SK-N-SH (cell line): Measurements from ENCODE around the gene TUBA8. TPM values are rescaled to one million over a fixed set of nuclear protein-coding genes. Genes with fewer than 3 reads are reported as not detected.

Experiments used
- CTCF ChIA-PET: fragments of 300-600, 350-600 bp; formaldehyde crosslinking; extraction: SDS; loops from one replicate; lab custom pipeline; 2021; lab: Yijun Ruan, JAX
- POLR2A ChIA-PET: fragments of 350-600 bp; sonication (Branson Sonifier 250); formaldehyde crosslinking; extraction: SDS; loops from one replicate; lab custom pipeline; 2020; ENCODE audit warnings: antibody characterized with exemption, inconsistent platforms; lab: Yijun Ruan, JAX
- DNase-seq: peaks from one replicate; pipeline ENCODE4 v3.0.0; 2012
- H2AFZ ChIP-seq: fragments of 200-600 bp; sonication (generic); 2 replicates; pipeline ENCODE4 v1.8.1; 2016; ENCODE audit warnings: antibody characterized with exemption, mild to moderate bottlenecking, low read depth
- H3F3A ChIP-seq: fragments of 200-600 bp; sonication (generic); replicated peaks from 2 replicates; pipeline ENCODE3; 2016; ENCODE audit warnings: antibody characterized with exemption, mild to moderate bottlenecking; ENCODE audit not compliant: insufficient read depth
- H3K27ac ChIP-seq, 2 experiments: fragments of 200-500 bp in 1 of 2; fragments of 200-600 bp in 1 of 2; sonication (Bioruptor generic) in 1 of 2; sonication (generic), shearing (Covaris generic) in 1 of 2; 2 replicates each; pipeline versions ENCODE4 v1.5.1 to v1.6.1; 2014 to 2016; ENCODE audit warnings: low read depth in 2 of 2, inconsistent platforms in 1 of 2, low read length in 1 of 2, mild to moderate bottlenecking in 1 of 2, mixed read lengths in 1 of 2
- H3K27me3 ChIP-seq: fragments of 200-600 bp; sonication (generic), shearing (Covaris generic); 2 replicates; pipeline ENCODE4 v1.6.1; 2016; ENCODE audit warnings: mixed run types; ENCODE audit not compliant: insufficient read depth
- H3K36me3 ChIP-seq, 2 experiments: fragments of 200-500 bp in 1 of 2; fragments of 200-600 bp in 1 of 2; sonication (Bioruptor generic) in 1 of 2; sonication (generic) in 1 of 2; replicated peaks in 1 of 2; 2 replicates each; pipeline versions ENCODE3 to v1.5.1; 2014 to 2016; ENCODE audit warnings: low read length in 1 of 2, mild to moderate bottlenecking in 1 of 2; ENCODE audit not compliant: insufficient read depth in 2 of 2, control insufficient read depth in 1 of 2
- H3K4me1 ChIP-seq, 2 experiments: fragments of 200-500 bp in 1 of 2; fragments of 200-600 bp in 1 of 2; sonication (Bioruptor generic) in 1 of 2; sonication (generic), shearing (Covaris generic) in 1 of 2; 2 replicates each; pipeline versions ENCODE4 v1.5.1 to v1.6.1; 2014 to 2016; ENCODE audit warnings: low read depth in 1 of 2, low read length in 1 of 2, mixed run types in 1 of 2; ENCODE audit not compliant: insufficient read depth in 2 of 2, control insufficient read depth in 1 of 2
- H3K4me2 ChIP-seq: fragments of 200-600 bp; sonication (generic), shearing (Covaris generic); 2 replicates; pipeline ENCODE4 v1.6.1; 2017; ENCODE audit warnings: mixed run types
- H3K4me3 ChIP-seq, 2 experiments: fragments of 200-500 bp in 1 of 2; fragments of 200-600 bp in 1 of 2; sonication (Bioruptor generic) in 1 of 2; sonication (generic), shearing (Covaris generic) in 1 of 2; 2 replicates each; pipeline versions ENCODE4 v1.5.1 to v1.8.1; 2014 to 2016; ENCODE audit warnings: low read depth in 2 of 2, inconsistent platforms in 1 of 2, low read length in 1 of 2, mild to moderate bottlenecking in 1 of 2, mixed read lengths in 1 of 2, moderate library complexity in 1 of 2
- H3K79me2 ChIP-seq: fragments of 200-600 bp; sonication (generic); 2 replicates; pipeline ENCODE4 v1.8.1; 2017; ENCODE audit warnings: mild to moderate bottlenecking; ENCODE audit not compliant: insufficient read depth
- H3K9ac ChIP-seq: fragments of 200-600 bp; sonication (generic); 2 replicates; pipeline ENCODE4 v1.6.1; 2017; ENCODE audit warnings: mixed run types
- H3K9me2 ChIP-seq: fragments of 200-600 bp; sonication (generic); 2 replicates; pipeline ENCODE4 v1.6.1; 2017; ENCODE audit warnings: mixed run types
- H3K9me3 ChIP-seq: fragments of 200-600 bp; sonication (generic); 2 replicates; pipeline ENCODE4 v1.6.1; 2017; ENCODE audit warnings: mixed run types, mild to moderate bottlenecking, moderate library complexity
- H4K20me1 ChIP-seq: fragments of 200-600 bp; sonication (generic); 2 replicates; pipeline ENCODE4 v1.6.1; 2017; ENCODE audit warnings: mild to moderate bottlenecking, mixed run types; ENCODE audit not compliant: insufficient read depth
- CHD2 ChIP-seq: fragments of 150-350 bp; IDR thresholded peaks from 2 replicates; pipeline ENCODE4 v1.6.1; 2018; ENCODE audit warnings: low read length; ENCODE audit not compliant: partially characterized antibody
- FOSL2 ChIP-seq: IDR thresholded peaks from 2 replicates; pipeline ENCODE4 v1.4.0; 2012; ENCODE audit warnings: low read depth, mild to moderate bottlenecking, moderate library complexity, borderline replicate concordance
- GABPA ChIP-seq: IDR thresholded peaks from 2 replicates; pipeline ENCODE4 v1.4.0; 2012; ENCODE audit warnings: low read depth, mild to moderate bottlenecking
- JUND ChIP-seq: IDR thresholded peaks from 2 replicates; pipeline ENCODE4 v1.4.0; 2012
- RAD21 ChIP-seq: IDR thresholded peaks from 2 replicates; pipeline ENCODE4 v1.6.1; 2012; ENCODE audit warnings: mild to moderate bottlenecking, low read length
- SIN3A ChIP-seq: IDR thresholded peaks from 2 replicates; pipeline ENCODE4 v1.6.1; 2012; ENCODE audit warnings: low read depth, mild to moderate bottlenecking, low read length, moderate library complexity, borderline replicate concordance
- TCF12 ChIP-seq: IDR thresholded peaks from 2 replicates; pipeline ENCODE4 v1.4.0; 2012
- TEAD4 ChIP-seq: IDR thresholded peaks from 2 replicates; pipeline ENCODE4 v1.4.0; 2012; ENCODE audit warnings: mild to moderate bottlenecking, borderline replicate concordance; ENCODE audit not compliant: insufficient read depth
- YY1 ChIP-seq: IDR thresholded peaks from 2 replicates; pipeline ENCODE4 v1.4.0; 2012; ENCODE audit warnings: low read depth, mild to moderate bottlenecking
- WGBS: methylation state at CpG from one replicate; pipeline ENCODE4 v1.1.6; 2017; ENCODE audit warnings: low lambda C conversion rate; 5-methylcytosine and 5-hydroxymethylcytosine counted together
- polyA plus RNA-seq, 3 experiments: library from polyadenylated mRNA; depleted of rRNA; stranded (reverse); fragments of >200 nt; gene quantifications; 2 replicates each; pipeline ENCODE4 v1.2.3, GENCODE V29; 2012
- TF ChIP-seq, protein P1 (sequence below): IDR thresholded peaks from 2 replicates; pipeline ENCODE4 v1.4.0; 2012; ENCODE audit warnings: low read depth
- TF ChIP-seq, protein P2 (sequence below): IDR thresholded peaks from 2 replicates; pipeline ENCODE4 v1.4.0; 2012; ENCODE audit warnings: low read depth, borderline replicate concordance
- TF ChIP-seq, protein P3 (sequence below): fragments of 200-600 bp; sonication (generic); IDR thresholded peaks from 2 replicates; pipeline ENCODE4 v1.6.1; 2017; ENCODE audit warnings: antibody characterized with exemption, mild to moderate bottlenecking, moderate library complexity

Gene TUBA8
- polyA plus RNA-seq, 1 of the 3 experiments (the other 2 are of a cell fraction), result 1.7 TPM

DNA sequence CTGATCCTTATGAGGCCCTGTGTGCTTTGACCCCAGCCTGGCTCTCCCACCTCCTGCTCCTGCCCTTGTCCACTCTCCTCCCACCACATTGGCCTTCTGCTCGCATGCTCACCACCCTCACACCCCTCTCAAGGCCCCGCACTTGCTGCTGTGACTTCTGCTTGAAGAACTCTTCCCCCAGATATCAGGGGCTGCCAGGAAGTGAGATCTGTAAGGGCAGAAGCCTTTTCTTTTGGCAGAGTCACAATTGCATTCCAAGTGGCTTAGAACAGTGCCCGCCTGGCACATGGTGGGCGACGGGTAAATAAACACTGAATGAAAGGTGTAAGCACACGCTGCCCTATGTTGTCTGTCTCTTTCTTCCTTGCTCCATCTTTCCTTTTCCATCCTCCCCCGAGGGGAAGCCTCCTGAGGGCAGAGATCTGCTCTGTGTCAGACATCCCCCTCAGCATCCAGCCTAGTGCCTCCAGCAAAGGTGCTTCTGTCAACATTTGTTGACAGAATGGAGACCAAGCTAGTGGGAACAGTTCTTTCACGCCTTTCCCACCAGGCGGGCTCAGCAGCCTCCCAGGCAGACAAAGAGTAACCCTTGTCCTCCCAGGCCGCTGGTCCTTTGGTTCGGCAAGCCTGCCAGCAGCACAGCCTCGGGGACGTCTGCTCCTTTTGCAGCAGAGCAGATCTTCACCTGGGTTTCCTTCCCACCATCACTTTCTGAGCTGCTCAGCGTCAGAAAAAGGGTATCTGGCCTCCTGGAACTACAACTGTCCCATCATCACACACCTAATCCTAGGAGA, 42.9 kb upstream of the TUBA8 start:
- Histone ChIP-seq H3K4me3 (no peak overlapping the region), H3K79me2 (no peaks in the 10 kb centered on the region), H3K4me2 (no peak overlapping the region), H3K9ac (no peak overlapping the region), H3K9me3 (no peaks in the 10 kb centered on the region), H3K4me1 (no peaks in the 10 kb centered on the region; a peak in 1 of 4 replicates), H3K27me3 (no peaks in the 10 kb centered on the region), H3K27ac (no peak overlapping the region), H3K9me2 (no peaks in the 10 kb centered on the region), H2AFZ (no peak overlapping the region), H3K36me3 (no peaks in the 10 kb centered on the region), H3F3A (no peaks in the 10 kb centered on the region), H4K20me1 (no peaks in the 10 kb centered on the region)
- 87% methylated on average over 13 of the region's 14 CpGs for WGBS
- TF ChIP-seq, protein P1, sequence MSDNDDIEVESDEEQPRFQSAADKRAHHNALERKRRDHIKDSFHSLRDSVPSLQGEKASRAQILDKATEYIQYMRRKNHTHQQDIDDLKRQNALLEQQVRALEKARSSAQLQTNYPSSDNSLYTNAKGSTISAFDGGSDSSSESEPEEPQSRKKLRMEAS, result 0 out of 2 replicates have a peak, but pooled peaks have one; percentile 11
- TF ChIP-seq, protein P2, sequence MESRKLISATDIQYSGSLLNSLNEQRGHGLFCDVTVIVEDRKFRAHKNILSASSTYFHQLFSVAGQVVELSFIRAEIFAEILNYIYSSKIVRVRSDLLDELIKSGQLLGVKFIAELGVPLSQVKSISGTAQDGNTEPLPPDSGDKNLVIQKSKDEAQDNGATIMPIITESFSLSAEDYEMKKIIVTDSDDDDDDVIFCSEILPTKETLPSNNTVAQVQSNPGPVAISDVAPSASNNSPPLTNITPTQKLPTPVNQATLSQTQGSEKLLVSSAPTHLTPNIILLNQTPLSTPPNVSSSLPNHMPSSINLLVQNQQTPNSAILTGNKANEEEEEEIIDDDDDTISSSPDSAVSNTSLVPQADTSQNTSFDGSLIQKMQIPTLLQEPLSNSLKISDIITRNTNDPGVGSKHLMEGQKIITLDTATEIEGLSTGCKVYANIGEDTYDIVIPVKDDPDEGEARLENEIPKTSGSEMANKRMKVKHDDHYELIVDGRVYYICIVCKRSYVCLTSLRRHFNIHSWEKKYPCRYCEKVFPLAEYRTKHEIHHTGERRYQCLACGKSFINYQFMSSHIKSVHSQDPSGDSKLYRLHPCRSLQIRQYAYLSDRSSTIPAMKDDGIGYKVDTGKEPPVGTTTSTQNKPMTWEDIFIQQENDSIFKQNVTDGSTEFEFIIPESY, result no peak
- TF ChIP-seq TEAD4 (no peak), TCF12 (no peak), SIN3A (no peak), RAD21 (no peak), JUND (no peak), FOSL2 (no peak), GABPA (no peak)
- POLR2A ChIA-PET, result no interaction called here
- CTCF ChIA-PET, result interaction anchor here (1.0 to 3.8 kb wide), 4 partner anchors 8 to 238 kb away, joined by 3 to 21 read pairs (median 12); partner anchors contain the start of gene MICAL3
- no peak for DNase-seq

DNA sequence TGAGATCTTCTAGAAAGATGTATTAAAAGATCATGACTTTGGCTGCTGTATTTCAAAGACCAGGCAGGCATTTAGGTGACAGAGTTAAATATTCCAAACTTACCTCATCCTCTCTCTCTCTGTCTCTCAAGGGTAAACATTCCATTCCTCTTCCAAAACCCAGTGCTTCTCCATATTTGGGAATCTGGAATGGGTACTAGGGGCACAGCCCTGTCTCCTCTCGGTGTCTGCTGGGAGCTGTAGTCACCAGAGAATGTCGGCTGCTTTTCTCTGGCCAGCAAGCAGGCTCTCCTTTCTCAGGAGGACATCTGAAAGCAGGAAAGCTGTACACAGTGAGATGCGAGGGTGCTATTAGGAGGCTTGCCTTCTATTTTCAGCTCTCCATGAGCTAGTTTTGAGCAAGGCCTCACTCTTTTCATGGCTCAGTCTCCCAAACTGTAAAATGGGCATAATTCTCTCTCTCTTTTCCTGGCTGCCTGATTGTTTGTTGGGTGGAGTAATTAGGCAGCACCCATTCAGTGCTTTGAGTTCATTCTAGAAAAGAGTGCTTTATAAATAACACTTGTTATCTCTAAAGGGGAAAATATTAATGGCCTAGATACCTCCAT, 42.1 kb upstream of the TUBA8 start:
- H3K27ac ChIP-seq, result no peak overlapping the region
- 87% methylated on average over 3 of the region's 3 CpGs for WGBS
- H4K20me1 ChIP-seq, result no peaks in the 10 kb centered on the region
- H3K4me1 ChIP-seq, result no peaks in the 10 kb centered on the region; a peak in 1 of 4 replicates
- H3K36me3 ChIP-seq, result no peaks in the 10 kb centered on the region
- H3K4me3 ChIP-seq, result no peak overlapping the region
- ChIA-PET POLR2A (no interaction called here), CTCF (interaction anchor here (1.0 to 2.5 kb wide), 4 partner anchors 44 to 326 kb away, joined by 3 to 16 read pairs (median 6); partner anchors contain the start of gene MICAL3)
- no peak overlapping the region for H3K4me2 ChIP-seq
- no peaks in the 10 kb centered on the region for H3K79me2 ChIP-seq
- no peaks in the 10 kb centered on the region for H3K27me3 ChIP-seq
- no peak for TF ChIP-seq YY1
- TF ChIP-seq CHD2, result no peak
- no peak for TF ChIP-seq TCF12
- TF ChIP-seq, protein P3, sequence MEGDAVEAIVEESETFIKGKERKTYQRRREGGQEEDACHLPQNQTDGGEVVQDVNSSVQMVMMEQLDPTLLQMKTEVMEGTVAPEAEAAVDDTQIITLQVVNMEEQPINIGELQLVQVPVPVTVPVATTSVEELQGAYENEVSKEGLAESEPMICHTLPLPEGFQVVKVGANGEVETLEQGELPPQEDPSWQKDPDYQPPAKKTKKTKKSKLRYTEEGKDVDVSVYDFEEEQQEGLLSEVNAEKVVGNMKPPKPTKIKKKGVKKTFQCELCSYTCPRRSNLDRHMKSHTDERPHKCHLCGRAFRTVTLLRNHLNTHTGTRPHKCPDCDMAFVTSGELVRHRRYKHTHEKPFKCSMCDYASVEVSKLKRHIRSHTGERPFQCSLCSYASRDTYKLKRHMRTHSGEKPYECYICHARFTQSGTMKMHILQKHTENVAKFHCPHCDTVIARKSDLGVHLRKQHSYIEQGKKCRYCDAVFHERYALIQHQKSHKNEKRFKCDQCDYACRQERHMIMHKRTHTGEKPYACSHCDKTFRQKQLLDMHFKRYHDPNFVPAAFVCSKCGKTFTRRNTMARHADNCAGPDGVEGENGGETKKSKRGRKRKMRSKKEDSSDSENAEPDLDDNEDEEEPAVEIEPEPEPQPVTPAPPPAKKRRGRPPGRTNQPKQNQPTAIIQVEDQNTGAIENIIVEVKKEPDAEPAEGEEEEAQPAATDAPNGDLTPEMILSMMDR, result no peak
- DNase-seq, result no peak
- H3K9ac ChIP-seq, result no peak overlapping the region
- no peaks in the 10 kb centered on the region for H3K9me3 ChIP-seq
- peak overlapping the region; percentile 74; the same call in 1 of the 2 replicates for H2AFZ ChIP-seq
- no peaks in the 10 kb centered on the region for H3K9me2 ChIP-seq
- H3F3A ChIP-seq, result no peaks in the 10 kb centered on the region
